Mucosa of gallbladder (tissue), 1 donor: Measurements from ENCODE around the gene SLC35F1. TPM values are rescaled to one million over a fixed set of nuclear protein-coding genes. Genes with fewer than 3 reads are reported as not detected.
"Not testable (repeated sequence)": the region's sequence is repeated elsewhere in the genome, so short reads cannot be mapped to it uniquely, and the experiment has no call there.

Experiments used
- DNase-seq: peaks from one replicate; pipeline ENCODE4 v3.0.0-alpha.2; 2020; ENCODE audit warnings: low spot score
- total RNA-seq: library from RNA; stranded (reverse); gene quantifications from one replicate; pipeline ENCODE4 v1.2.1, GENCODE V29; 2021
- donor health status: DM: no; HTN: no; CAD: no.

Gene SLC35F1
- 1.1 TPM for total RNA-seq

- DNase-seq, result no peak
Observed at GRCh38 chr6:117906958-117907600, at the start of gene SLC35F1. TSS of gene SLC35F1 (plus strand) at chr6:117907264.

GRCh38 chr6:117858601-117859000 lies 48.5 kb upstream of the SLC35F1 start:
- DNase-seq, result not testable (repeated sequence)

- DNase-seq, result no peak
Observed at GRCh38 chr6:117861545-117861944, 45.5 kb upstream of the SLC35F1 start.

- no peak for DNase-seq
Observed at GRCh38 chr6:117866561-117866960, 40.5 kb upstream of the SLC35F1 start.

- DNase-seq, result no peak
Observed at GRCh38 chr6:117870486-117871242, 36.4 kb upstream of the SLC35F1 start.

GRCh38 chr6:117880824-117881223 lies 26.2 kb upstream of the SLC35F1 start:
- DNase-seq, result no peak

GRCh38 chr6:117890172-117890571 lies 16.9 kb upstream of the SLC35F1 start:
- no peak for DNase-seq

- DNase-seq, result no peak
Observed at GRCh38 chr6:117906507-117906957, 532 bp upstream of the SLC35F1 start.

GRCh38 chr6:117907601-117908245 lies 659 bp downstream of the SLC35F1 start:
- DNase-seq, result no peak

GRCh38 chr6:117908246-117909068 lies 1.4 kb downstream of the SLC35F1 start:
- DNase-seq, result no peak

GRCh38 chr6:117909638-117910037 lies 2.6 kb downstream of the SLC35F1 start:
- no peak for DNase-seq

- DNase-seq, result no peak
Observed at GRCh38 chr6:117910549-117910948, 3.5 kb downstream of the SLC35F1 start.

- no peak for DNase-seq
Observed at GRCh38 chr6:117911150-117911549, 4.1 kb downstream of the SLC35F1 start.

GRCh38 chr6:117911660-117912059 lies 4.6 kb downstream of the SLC35F1 start:
- no peak for DNase-seq

GRCh38 chr6:117915846-117916245 lies 8.8 kb downstream of the SLC35F1 start:
- no peak for DNase-seq

- DNase-seq, result no peak
Observed at GRCh38 chr6:117916483-117916882, 9.4 kb downstream of the SLC35F1 start.

- DNase-seq, result no peak
Observed at GRCh38 chr6:117917176-117917575, 10.1 kb downstream of the SLC35F1 start.

GRCh38 chr6:117918454-117918853 lies 11.4 kb downstream of the SLC35F1 start:
- no peak for DNase-seq

GRCh38 chr6:117919275-117919674 lies 12.2 kb downstream of the SLC35F1 start:
- DNase-seq, result no peak

- no peak for DNase-seq
Observed at GRCh38 chr6:117919775-117920729, 13.0 kb downstream of the SLC35F1 start.

- no peak for DNase-seq
Observed at GRCh38 chr6:117924690-117925089, 17.6 kb downstream of the SLC35F1 start.
